ENCODE measurements around the gene CCN5. TPM values are rescaled to one million over a fixed set of nuclear protein-coding genes. Genes with fewer than 3 reads are reported as not detected.

The CCN5 gene
- 2.1 and 16.2 TPM in 2 replicates for total RNA-seq

GRCh38 chr20:44714701-44715498, at the start of gene CCN5:
Gene CCN5 (plus strand): TSS chr20:44715369. CDS start chr20:44715391, 22 bp downstream.

GRCh38 chr20:44745598-44746366, 30.6 kb downstream of the CCN5 start, which contains the start of gene KCNK15:
Gene KCNK15 (plus strand): TSS chr20:44745865. CDS start chr20:44745911, 46 bp downstream.

Other genes with a start within 250 kb of the CCN5 start
- gene TTPAL, start 239.5 kb upstream of the CCN5 start, total RNA-seq = 9.2 and 20.9 TPM in 2 replicates
- 72.8 and 86.6 TPM in 2 replicates for gene SERINC3, start 193.3 kb upstream of the CCN5 start, total RNA-seq
- 57.2 and 57.4 TPM in 2 replicates for gene PKIG, start 132.8 kb upstream of the CCN5 start, total RNA-seq
- 20.5 and 27.5 TPM in 2 replicates for gene ADA, start 63.7 kb upstream of the CCN5 start, total RNA-seq
- 1.5 and 2.0 TPM in 2 replicates for gene KCNK15, start 30.5 kb downstream of the CCN5 start, total RNA-seq
- 0.12 and 0.34 TPM in 2 replicates for gene RIMS4, start 95.2 kb downstream of the CCN5 start, total RNA-seq
- gene YWHAB, start 170.3 kb downstream of the CCN5 start, total RNA-seq = 93.9 and 120 TPM in 2 replicates
- gene PABPC1L, start 194.7 kb downstream of the CCN5 start, total RNA-seq = 6.9 and 20.2 TPM in 2 replicates
- 18.3 and 18.8 TPM in 2 replicates for gene TOMM34, start 245.0 kb downstream of the CCN5 start, total RNA-seq

Data from pericardium fibroblast (primary cell).